GM20431 (cell line): ENCODE data around the gene MTX1.
"Not testable (repeated sequence)": the region's sequence is repeated elsewhere in the genome, so short reads cannot be mapped to it uniquely, and the experiment has no call there.

ENCODE experiments used
- in situ Hi-C: fragments of 300-500 bp; cut with MseI, MboI; formaldehyde crosslinking; loops from one replicate; pipeline ENCODE4 v1.15.0; 2020; ENCODE audit warnings: low sequenced_read_pairs; ENCODE audit not compliant: unreplicated experiment

Gene MTX1

DNA sequence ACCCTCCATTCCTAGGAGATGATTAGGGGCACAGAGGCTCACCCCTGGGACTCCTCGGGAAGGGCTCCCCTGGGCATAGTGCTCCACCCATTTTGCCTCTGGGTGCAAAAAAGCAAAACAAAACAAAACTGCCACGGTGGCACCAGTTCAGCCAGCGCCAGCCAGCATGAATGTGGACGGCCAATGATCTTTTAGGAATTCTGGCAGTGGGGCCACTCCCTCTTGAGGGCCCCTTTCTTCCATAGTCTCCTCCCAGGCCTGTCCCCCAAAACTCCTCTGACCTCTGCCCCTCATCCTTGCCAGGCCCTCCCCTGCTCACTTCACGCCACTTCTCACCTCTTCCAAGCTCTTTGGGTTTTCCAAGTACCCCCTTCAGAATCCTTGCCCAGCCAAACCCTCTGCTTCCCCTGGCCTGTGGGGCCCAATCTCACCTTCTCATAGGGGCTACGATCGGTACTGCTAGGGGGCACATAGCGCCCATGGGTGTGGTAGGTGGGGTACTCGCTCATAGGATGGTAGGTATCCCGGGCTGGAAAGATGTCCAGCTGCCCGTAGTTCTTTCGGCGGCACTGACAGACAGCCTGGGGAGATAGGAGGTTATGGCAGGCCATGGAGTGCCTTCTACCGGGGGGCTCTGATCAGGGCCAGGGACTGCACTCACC, 21.6 kb upstream of the MTX1 start:
- in situ Hi-C loops = no loop called here

DNA sequence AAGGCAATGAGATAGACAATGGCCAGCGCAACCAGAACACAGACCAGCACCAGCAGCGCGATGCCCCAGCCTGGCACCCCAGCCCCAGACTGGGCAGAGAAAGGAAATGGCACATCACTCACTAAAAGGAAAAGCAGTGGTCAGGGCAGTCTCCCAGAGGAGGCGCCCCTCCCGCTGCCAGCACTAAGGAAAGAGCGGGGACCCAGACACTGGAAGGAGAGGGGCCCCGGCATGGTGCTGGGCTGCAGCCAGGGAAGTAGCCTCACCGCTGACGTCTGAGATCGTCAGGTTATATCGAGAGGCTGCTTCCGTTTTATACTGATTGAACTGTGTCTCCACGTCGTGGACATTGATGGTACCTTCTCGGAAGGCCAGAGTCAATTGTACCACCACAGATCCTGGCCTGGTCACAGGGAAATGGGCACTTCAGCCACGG, 21.0 kb upstream of the MTX1 start:
- in situ Hi-C loops = no loop called here

- in situ Hi-C loops = no loop called here
Observed at GRCh38 chr1:155188268-155188667, 20.2 kb upstream of the MTX1 start.

DNA sequence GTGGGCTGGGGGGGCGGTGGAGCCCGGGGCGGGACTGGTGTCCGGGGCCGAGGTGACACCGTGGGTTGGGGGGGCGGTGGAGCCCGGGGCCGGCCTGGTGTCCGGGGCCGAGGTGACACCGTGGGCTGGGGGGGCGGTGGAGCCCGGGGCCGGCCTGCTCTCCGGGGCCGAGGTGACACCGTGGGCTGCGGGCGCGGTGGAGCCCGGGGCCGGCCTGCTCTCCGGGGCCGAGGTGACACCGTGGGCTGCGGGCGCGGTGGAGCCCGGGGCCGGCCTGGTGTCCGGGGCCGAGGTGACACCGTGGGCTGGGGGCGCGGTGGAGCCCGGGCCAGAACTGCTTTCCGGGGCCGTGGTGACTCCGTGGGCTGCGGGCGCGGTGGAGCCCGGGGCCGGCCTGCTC, 18.6 kb upstream of the MTX1 start:
- in situ Hi-C loops = not testable (repeated sequence)

GRCh38 chr1:155191904-155192303, 16.6 kb upstream of the MTX1 start:
- in situ Hi-C loops = no loop called here

DNA sequence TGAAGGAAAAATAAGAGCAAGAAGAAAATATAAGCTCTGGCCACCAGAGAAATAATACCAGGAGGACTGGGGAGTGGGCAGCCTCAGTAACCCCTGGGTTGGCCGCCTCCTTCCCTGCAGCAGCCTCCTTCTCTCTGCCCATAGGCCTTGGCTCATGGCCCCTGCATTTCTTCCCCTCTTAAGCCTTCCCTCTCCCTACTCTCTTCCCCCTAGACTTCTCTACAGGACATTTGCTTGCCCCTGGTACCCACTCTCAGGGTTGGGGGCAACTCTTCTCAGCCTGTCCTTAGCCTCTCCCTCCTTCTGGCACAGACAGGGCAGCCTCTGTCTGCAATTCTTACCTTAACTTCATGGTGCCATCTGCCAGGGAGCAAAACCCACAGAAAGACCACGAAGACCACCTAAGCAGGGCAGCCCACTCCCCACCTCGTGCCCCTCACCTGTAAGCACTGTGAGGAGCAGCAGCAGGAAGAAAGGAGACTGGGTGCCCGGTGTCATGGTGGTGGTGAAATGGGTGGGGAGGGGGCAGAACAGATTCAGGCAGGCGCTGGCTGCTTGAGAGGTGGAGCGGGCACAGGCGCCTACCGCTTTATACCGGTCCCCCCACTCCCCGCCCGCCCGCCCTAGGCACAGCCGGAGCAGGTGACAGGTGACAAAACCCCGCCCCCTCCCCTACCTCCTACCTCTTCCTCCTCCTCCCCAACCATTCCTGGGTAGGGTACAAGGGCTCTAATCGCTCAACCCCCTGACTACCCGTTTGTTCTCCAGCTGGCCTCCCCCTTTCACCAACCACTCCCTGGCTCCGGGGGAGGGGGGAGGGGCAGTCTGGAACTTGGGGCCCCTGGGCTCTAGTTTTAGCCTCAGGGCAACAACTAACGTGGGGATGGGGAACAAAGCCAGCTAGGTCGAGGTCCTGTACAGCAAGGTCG, 15.9 kb upstream of the MTX1 start:
- in situ Hi-C loops = no loop called here

- in situ Hi-C loops = no loop called here
Observed at GRCh38 chr1:155193275-155193990, 15.1 kb upstream of the MTX1 start.

DNA sequence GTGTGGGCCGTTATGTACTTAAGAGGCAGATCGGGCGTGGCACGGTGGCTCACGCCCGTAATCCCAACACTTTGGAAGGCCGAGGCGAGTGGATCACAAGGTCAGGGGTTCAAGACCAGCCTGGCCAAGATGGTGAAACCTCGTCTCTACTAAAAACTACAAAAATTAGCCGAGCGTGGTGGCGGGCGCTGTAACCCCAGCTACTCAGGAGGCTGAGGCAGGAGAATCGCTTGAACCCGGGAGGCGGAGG, 14.6 kb upstream of the MTX1 start:
- in situ Hi-C loops = not testable (repeated sequence)

GRCh38 chr1:155195201-155196102, 13.0 kb upstream of the MTX1 start:
- in situ Hi-C loops = no loop called here

GRCh38 chr1:155196103-155196892, 12.2 kb upstream of the MTX1 start:
- in situ Hi-C loops = no loop called here

- in situ Hi-C loops = no loop called here
Observed at GRCh38 chr1:155196893-155197638, 11.4 kb upstream of the MTX1 start.

- in situ Hi-C loops = no loop called here
Observed at GRCh38 chr1:155197901-155198546, 10.5 kb upstream of the MTX1 start.

DNA sequence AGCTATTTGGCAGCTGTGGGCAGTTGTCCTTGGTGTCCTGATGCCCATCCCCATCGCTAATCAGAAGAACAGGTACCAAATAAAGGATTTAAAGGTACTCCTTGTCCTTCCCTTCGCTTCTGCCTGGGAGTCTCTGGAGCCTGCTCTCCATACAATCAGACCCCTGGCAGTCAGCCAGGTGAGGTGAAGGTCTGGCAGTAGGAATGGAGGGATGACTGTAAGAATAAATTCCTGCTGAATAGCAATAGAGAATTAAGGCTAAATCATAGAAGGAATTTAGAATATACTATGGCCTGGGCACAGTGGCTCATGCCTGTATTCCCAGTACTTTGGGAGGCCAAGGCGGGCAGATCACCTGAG, 10.0 kb upstream of the MTX1 start:
- in situ Hi-C loops = no loop called here

DNA sequence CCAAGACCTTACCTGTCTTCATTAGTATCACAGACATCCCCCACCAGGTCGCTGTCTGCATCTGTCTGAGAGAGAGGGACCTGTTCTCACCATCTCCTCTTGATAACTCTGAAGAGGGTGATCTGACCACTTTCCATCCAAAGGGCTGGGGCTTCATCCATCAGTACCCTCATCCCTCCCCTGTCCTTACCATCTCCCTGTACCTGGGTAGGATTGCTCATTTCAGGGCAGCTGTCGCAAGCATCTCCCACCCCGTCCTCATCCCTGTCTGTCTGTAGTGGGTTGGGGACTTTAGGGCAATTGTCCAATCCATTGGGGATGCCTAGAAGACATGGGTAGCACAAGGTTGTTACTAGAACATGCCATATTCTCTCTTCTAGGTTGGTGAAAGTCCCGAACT, 8.7 kb upstream of the MTX1 start:
- in situ Hi-C loops = no loop called here

DNA sequence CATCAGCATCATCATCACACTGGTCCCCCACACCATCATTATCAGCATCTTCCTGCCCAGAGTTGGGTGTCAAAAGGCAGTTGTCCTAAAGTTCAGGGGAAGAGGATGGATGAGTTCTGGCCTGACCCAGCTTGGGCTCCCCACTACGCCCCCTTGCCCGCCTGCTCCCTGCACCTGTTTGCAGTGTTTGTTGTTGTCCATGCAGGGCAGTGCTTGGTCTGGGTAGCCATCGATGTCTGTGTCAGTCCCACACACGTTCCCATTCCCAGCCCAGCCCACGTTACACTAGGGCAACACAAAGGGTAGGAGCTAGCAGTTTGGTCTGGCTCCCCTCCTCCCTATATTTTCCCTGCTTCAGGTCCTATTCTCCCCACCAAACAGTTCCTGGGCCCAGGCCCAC, 7.6 kb upstream of the MTX1 start:
- in situ Hi-C loops = no loop called here

GRCh38 chr1:155202198-155202597, 6.3 kb upstream of the MTX1 start:
- in situ Hi-C loops = no loop called here

- in situ Hi-C loops = no loop called here
Observed at GRCh38 chr1:155202731-155203515, 5.6 kb upstream of the MTX1 start.

GRCh38 chr1:155205035-155205434, 3.5 kb upstream of the MTX1 start:
- in situ Hi-C loops = no loop called here
